ENCODE data around the gene TAF1A.

Gene TAF1A

DNA sequence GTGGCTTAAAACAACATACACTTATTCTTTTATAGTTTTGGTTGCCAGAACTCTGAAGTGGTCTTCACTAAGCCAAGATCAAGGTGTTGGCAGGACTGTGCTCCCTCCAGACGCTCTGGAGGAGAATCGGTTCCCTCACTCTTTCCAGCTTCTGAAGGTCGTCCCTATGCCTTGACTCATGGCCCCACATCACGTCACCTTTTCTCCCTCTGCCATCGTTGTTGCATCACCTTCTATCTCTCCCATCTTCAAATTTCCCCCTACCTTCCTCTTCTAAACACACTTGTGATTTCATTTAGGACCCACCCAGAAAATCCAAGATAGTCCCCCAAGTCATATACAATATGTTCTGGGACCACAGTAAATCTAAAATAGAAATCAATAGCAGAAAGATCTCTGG is 54.3 kb downstream of the TAF1A start:
- no peak for DNase-seq (ENCODE audit: low spot score)

DNA sequence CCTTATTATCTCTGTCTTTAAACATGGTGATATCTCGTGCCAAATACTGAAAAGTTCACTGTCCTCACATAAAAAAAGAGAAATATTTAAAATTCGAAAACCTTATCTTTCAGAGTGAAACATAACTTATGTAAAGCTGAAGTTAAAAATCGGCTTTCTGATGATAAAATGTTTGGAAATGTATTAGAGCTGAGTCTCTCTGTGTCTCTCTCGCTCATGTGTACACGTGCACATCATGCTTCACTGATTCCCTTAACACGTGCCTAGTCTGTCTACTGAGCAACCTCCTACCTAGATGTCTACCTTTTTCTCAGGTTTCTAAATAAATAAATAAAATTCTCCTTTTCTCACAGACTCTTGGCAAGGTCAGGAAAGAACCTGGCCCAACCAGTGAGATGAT is 58.9 kb downstream of the TAF1A start:
- no peak for DNase-seq (ENCODE audit: low spot score)

DNA sequence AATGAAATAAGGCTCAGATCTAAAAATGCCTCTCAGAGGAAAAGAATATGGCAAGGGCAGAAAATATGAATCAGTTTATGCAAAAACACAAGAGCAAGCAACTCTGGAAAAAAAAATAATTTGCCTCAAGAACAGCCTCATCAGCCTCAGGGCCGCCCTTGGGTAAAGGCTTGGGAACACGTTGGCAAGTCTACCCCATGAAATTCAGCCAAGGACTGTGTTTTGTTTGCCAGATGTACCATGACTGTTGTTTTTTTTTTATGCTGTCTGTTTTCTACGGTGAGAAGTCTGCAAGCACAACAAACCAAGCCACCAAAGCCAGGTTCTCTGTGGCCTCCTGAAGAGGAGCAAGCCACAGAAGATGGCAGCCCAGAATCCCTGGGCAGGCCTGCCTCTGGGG is 59.8 kb downstream of the TAF1A start:
- no peak for DNase-seq (ENCODE audit: low spot score)

DNA sequence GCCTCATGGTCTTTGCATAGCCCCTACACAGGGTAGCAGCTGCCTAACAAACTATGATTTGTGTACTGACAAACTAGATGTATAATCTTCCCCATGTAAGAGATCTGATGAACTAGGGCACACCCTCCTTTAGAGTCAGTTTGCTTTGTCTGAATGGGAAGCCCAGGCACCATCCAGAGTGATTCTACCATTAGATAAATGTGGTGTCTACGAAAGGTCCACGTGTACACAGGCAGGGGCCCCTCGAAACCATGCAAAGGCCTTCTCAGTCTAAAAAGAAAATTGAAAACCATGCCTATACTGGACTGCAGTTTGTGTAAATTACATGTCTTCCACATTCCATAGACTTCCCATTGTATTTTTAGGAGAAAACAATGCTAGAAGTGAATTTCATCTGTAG is 60.6 kb downstream of the TAF1A start:
- no peak for DNase-seq (ENCODE audit: low spot score)

DNA sequence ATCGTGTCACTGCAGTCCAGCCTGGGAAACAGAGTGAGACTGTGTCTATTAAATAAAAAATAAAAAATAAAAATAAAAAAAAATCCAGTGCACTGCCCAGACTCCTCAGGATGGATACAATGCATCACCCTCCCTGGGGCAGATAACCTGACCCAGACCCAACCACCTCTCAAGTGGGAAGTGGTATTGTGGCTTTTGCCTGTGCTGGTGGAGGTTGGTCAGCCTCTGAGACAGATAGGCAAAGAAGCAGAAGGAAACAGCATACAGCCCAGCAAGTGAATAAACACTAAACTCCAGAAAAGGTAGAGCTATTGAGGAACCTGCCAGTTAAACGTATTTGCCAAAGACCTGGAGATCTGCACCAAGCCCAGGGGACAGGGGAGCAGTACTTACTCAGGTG is 63.8 kb downstream of the TAF1A start:
- no peak for DNase-seq (ENCODE audit: low spot score)

DNA sequence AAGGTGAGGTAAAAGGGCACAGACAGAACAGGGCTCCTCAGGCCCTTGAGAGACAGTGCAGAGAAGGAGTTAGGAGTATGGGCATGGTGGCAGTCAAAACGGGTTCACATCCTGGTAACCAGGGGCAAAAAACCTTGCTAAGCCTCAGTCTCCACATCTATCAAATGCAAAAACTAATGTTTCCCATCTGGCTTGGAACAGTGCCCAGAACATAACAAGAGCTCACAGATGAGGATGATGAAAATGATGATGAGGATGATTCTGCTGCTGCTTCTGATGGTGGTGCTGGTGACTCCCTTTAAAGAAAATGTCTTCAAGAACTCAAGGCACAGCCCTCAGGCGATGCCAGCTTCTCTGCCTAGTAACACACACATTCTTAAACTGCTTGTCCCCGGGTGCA is 65.9 kb downstream of the TAF1A start:
- DNase-seq (ENCODE audit: low spot score), result no peak

DNA sequence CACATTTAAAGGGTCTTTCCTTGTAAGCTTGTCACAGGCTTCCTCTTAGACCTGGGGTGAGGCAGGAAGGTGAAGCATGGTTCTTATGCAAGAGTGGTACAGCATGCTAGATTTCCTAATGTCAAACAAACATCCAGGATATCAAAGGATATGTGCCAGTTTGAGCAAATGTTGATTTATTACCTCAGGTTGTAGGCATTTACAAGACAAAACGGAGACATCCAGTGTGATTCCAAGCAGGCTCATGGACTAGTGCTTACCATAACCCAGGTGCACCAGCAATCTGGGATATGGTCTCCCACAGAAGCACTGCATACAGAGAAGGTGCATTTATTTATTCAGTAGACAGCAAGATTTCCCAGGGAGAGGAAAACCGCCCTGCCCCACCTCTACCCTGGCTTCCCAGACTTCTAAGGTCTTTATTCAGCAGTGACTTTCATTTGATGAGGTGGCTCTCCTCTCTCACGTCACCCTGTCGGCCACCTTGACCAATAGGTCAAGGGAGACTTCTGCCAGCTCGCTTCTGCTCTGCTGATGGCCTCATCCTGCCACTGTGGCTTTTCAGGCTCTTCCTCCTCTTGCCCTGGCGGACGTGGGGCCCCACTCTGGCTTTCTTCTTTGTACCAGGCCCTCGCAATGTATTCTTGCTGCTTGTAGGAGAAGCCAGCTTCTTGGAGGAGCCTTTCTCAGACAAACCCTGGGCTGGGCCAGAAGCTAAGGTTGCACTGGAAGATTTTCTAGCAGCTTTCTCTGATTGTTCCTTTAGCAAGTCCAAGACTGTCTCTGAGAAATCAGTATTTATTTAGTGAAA is 67.4 kb downstream of the TAF1A start:
- DNase-seq (ENCODE audit: low spot score), result no peak

DNA sequence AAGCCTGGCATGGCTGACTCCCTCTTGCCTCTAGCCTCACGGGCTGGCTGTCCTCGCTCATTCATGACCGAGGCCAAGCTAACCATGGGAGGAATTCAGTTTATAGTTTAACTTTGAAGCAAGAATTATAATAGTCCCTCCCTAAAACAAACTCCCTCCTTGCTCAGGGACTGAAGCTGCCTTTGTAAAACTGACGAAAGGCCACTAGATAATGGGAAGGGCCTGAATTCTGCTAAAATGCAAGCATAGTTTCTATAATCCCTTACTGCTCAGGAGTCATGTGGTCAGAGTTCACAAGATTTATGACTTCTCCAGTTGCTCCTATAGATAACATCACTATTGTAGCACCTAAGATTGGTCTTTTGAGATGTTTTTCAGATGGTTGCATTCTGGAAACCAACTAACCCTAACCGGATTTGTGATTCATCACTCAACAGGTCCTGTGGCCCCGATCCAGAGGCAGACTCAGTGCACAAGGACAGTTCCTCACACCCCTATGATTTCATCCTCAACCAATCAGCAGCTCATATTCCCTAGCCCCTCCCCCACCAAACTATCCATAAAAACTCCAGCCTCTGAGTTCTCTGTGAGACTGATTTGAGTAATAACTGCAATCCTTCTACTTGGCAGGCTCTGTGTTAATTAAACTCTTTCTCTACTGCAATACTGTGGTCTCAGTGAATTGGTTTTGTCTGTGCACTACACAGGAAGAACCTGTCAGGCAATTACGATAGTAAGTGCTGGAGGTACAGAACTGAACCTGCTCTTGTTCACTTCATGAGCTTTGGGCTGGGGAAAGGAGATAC is 68.2 kb downstream of the TAF1A start:
- DNase-seq (ENCODE audit: low spot score), result no peak

Data from putamen (tissue), 1 donor.